A549 (cell line): Measurements from ENCODE around the gene HSPA8. TPM values are rescaled to one million over a fixed set of nuclear protein-coding genes. Genes with fewer than 3 reads are reported as not detected.
A peak's percentile ranks its signal among the peaks of the same experiment; 100 is the strongest.

Experiments
- ATAC-seq, 2 experiments: fragments of 200-7000 bp in 1 of 2; fragments of >200 bp in 1 of 2; cut with Nextera tagmentation in 1 of 2; cut with Tn5 transposase in 1 of 2; 3 replicates each; pipeline versions ENCODE4 v1.8.0 to v1.9.1; 2018 to 2020; ENCODE audit warnings: mild to moderate bottlenecking in 1 of 2, moderate library complexity in 1 of 2
- CTCF ChIA-PET: fragments of 300-600 bp; sonication (Branson Sonifier 250); formaldehyde crosslinking; extraction: SDS; loops from one replicate; lab custom pipeline; 2021; ENCODE audit warnings: antibody characterized with exemption, inconsistent platforms; lab: Yijun Ruan, JAX
- POLR2A ChIA-PET: fragments of 350-600 bp; formaldehyde crosslinking; extraction: SDS; loops from one replicate; lab custom pipeline; 2021; ENCODE audit warnings: antibody characterized with exemption, inconsistent platforms; lab: Yijun Ruan, JAX
- DNase-seq, 2 experiments: peaks; one replicate each; pipeline versions ENCODE4 v3.0.0 to v3.0.0-alpha.2; 2011 to 2016; ENCODE audit warnings: low read depth in 1 of 2, low spot score in 1 of 2
- FAIRE-seq: peaks from 2 replicates; lab custom pipeline; 2011; peaks lifted over from hg19 to GRCh38; lab: Jason Lieb, UNC
- H3K27ac ChIP-seq, 2 experiments: fragments of >200 bp; sonication (Bioruptor Twin); formaldehyde crosslinking; 3 replicates each; pipeline ENCODE4 v1.5.1; 2016 to 2017
- H3K4me1 ChIP-seq: fragments of >200 bp; sonication (Bioruptor Twin); formaldehyde crosslinking; 3 replicates; pipeline ENCODE4 v1.6.1; 2016
- H3K4me2 ChIP-seq: fragments of >200 bp; sonication (Bioruptor Twin); formaldehyde crosslinking; 3 replicates; pipeline ENCODE4 v1.6.1; 2016
- H3K4me3 ChIP-seq: fragments of >200 bp; sonication (Bioruptor Twin); formaldehyde crosslinking; 3 replicates; pipeline ENCODE4 v1.5.1; 2016
- H3K9me3 ChIP-seq: fragments of >200 bp; sonication (Bioruptor Twin); formaldehyde crosslinking; 3 replicates; pipeline ENCODE4 v1.6.1; 2016
- CBX8 ChIP-seq: fragments of 200-600 bp; sonication (generic); IDR thresholded peaks from 2 replicates; pipeline ENCODE4 v1.6.1; 2016
- CEBPB ChIP-seq, 2 experiments: fragments of >200 bp in 1 of 2; sonication (Bioruptor Twin) in 1 of 2; formaldehyde crosslinking in 1 of 2; IDR thresholded peaks; 2 replicates each; pipeline ENCODE4 v1.6.1; 2012 to 2016
- CHD2 ChIP-seq: fragments of 150-350 bp; IDR thresholded peaks from 2 replicates; pipeline ENCODE4 v1.6.1; 2014; ENCODE audit warnings: low read length; ENCODE audit not compliant: partially characterized antibody
- EHF ChIP-seq: fragments of 250-450 bp; sonication (Bioruptor Pico); IDR thresholded peaks from 2 replicates; pipeline ENCODE4 v1.5.0; 2020; ENCODE audit warnings: mild to moderate bottlenecking
- EHMT2 ChIP-seq: fragments of 200-600 bp; sonication (generic); IDR thresholded peaks from 2 replicates; pipeline ENCODE4 v1.6.1; 2016; ENCODE audit warnings: antibody characterized with exemption, low read depth, mild to moderate bottlenecking, moderate library complexity
- FOSB ChIP-seq: fragments of 250-450 bp; sonication (Bioruptor Pico); IDR thresholded peaks from 2 replicates; pipeline ENCODE4 v1.5.0; 2020; ENCODE audit warnings: mild to moderate bottlenecking, moderate library complexity
- FOSL2 ChIP-seq, 2 experiments: fragments of 450-650 bp in 1 of 2; fragments of >200 bp in 1 of 2; sonication (Bioruptor Twin) in 1 of 2; formaldehyde crosslinking; IDR thresholded peaks; 2 replicates each; pipeline versions ENCODE4 v1.5.0 to v1.6.1; 2016 to 2020; ENCODE audit warnings: mild to moderate bottlenecking in 1 of 2, moderate library complexity in 1 of 2
- HDAC2 ChIP-seq: fragments of 200-600 bp; sonication (generic); IDR thresholded peaks from 2 replicates; pipeline ENCODE4 v1.6.1; 2016
- HEYL ChIP-seq: fragments of 250-450 bp; sonication (Bioruptor Pico); IDR thresholded peaks from 2 replicates; pipeline ENCODE4 v1.8.0; 2021; ENCODE audit warnings: mild to moderate bottlenecking, moderate library complexity
- HOXB5 ChIP-seq: fragments of 250-450 bp; sonication (Bioruptor Pico); IDR thresholded peaks from 2 replicates; pipeline ENCODE4 v1.5.0; 2020; ENCODE audit warnings: mild to moderate bottlenecking, moderate library complexity
- KDM1A ChIP-seq: fragments of 200-600 bp; sonication (generic); IDR thresholded peaks from 2 replicates; pipeline ENCODE4 v1.6.1; 2016; ENCODE audit warnings: low read depth, mild to moderate bottlenecking
- MAFK ChIP-seq: fragments of 450-650 bp; IDR thresholded peaks from 2 replicates; pipeline ENCODE4 v1.6.1; 2014; ENCODE audit not compliant: partially characterized antibody
- NPAS2 ChIP-seq: fragments of 250-450 bp; sonication (Bioruptor Pico); IDR thresholded peaks from 2 replicates; pipeline ENCODE4 v1.8.0; 2022; ENCODE audit warnings: mild to moderate bottlenecking, moderate library complexity, borderline replicate concordance
- NR3C1 ChIP-seq: fragments of >200 bp; sonication (Bioruptor Twin); formaldehyde crosslinking; IDR thresholded peaks from 3 replicates; pipeline ENCODE4 v1.6.1; 2017
- POLR2AphosphoS2 ChIP-seq: conservative IDR thresholded peaks from 2 replicates; pipeline ENCODE4 v1.6.1; 2012; ENCODE audit warnings: low read length, improper control_type of control experiment, inconsistent platforms
- RARB ChIP-seq: fragments of 250-450 bp; sonication (Bioruptor Pico); IDR thresholded peaks from 2 replicates; pipeline ENCODE4 v1.8.0; 2021; ENCODE audit warnings: mild to moderate bottlenecking, moderate library complexity
- SMC3 ChIP-seq: fragments of >200 bp; sonication (Bioruptor Twin); formaldehyde crosslinking; IDR thresholded peaks from 3 replicates; pipeline ENCODE4 v1.6.1; 2018; ENCODE audit warnings: inconsistent platforms
- WGBS: methylation state at CpG from one replicate; pipeline ENCODE4 v1.1.6; 2017; ENCODE audit errors: missing lambda C conversion rate; 5-methylcytosine and 5-hydroxymethylcytosine counted together
- polyA plus RNA-seq, 4 experiments: library from polyadenylated mRNA; depleted of rRNA in 3 of 4; stranded (reverse); fragments of >200 nt; fragmentation: RNase III in 1 of 4; extraction: RNeasy Plus Mini Kit Qiagen cat#74134 plus additional on column Dnase treatment in 1 of 4; gene quantifications; 2 replicates in 3 of 4; 3 replicates in 1 of 4; pipeline ENCODE4 v1.2.3, GENCODE V29; 2011 to 2017
- TF ChIP-seq, protein P1 (sequence below): fragments of 450-650 bp; IDR thresholded peaks from 2 replicates; pipeline ENCODE4 v1.6.1; 2014; ENCODE audit warnings: antibody characterized with exemption
- TF ChIP-seq, protein P2 (sequence below): IDR thresholded peaks from 2 replicates; pipeline ENCODE4 v1.6.1; 2012
- TF ChIP-seq, protein P3 (sequence below): fragments of >200 bp; sonication (Bioruptor Twin); formaldehyde crosslinking; IDR thresholded peaks from 2 replicates; pipeline ENCODE4 v1.6.1; 2016
- TF ChIP-seq, protein P4 (sequence below): fragments of 200-600 bp; sonication (generic); IDR thresholded peaks from 2 replicates; pipeline ENCODE4 v1.6.1; 2016; ENCODE audit warnings: antibody characterized with exemption, mild to moderate bottlenecking, moderate library complexity
- TF ChIP-seq, protein P5 (sequence below): IDR thresholded peaks from 2 replicates; pipeline ENCODE4 v1.6.1; 2012; ENCODE audit warnings: low read depth, borderline replicate concordance

Gene HSPA8
- polyA plus RNA-seq, 2 of the 4 experiments (the other 2 are of a cell fraction), result 1,869 to 2,091 TPM

DNA sequence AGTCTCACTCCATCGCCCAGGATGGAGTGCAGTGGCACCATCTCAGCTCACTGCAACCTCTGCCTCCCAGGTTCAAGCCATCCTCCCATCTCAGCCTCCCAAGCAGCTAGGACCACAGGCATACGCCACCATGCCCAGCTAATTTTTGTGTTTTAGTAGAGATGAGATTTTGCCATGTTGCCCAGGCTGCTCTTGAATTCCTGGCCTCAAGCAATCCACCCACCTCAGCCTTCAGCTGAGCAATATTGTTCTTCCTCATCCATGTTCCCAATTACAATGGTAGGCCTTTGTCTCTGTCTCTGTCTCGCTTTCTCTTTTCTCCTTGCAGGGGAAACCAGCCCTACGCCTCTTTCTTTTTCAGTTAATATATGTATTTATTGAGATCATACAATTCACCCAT lies 10.3 kb downstream of the HSPA8 start:
- ChIA-PET POLR2A (no interaction called here), CTCF (no interaction called here)
- H3K4me2 ChIP-seq, result no peak overlapping the region
- no peaks in the 10 kb centered on the region for H3K9me3 ChIP-seq
- ATAC-seq (peak in 1 of 2 experiments; percentile 7; a peak in 3 of 6 replicates), DNase-seq (no peak), FAIRE-seq (no peak)
- 95% methylated on average over 4 of the region's 4 CpGs for WGBS
- no peak overlapping the region for H3K27ac ChIP-seq
- no peak overlapping the region for H3K4me3 ChIP-seq
- H3K4me1 ChIP-seq, result peaks cover 16% of the 10 kb centered on the region
- TF ChIP-seq, protein P1, sequence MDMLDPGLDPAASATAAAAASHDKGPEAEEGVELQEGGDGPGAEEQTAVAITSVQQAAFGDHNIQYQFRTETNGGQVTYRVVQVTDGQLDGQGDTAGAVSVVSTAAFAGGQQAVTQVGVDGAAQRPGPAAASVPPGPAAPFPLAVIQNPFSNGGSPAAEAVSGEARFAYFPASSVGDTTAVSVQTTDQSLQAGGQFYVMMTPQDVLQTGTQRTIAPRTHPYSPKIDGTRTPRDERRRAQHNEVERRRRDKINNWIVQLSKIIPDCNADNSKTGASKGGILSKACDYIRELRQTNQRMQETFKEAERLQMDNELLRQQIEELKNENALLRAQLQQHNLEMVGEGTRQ, result no peak
- TF ChIP-seq FOSB (CRISPR knock-in tag), result peak; percentile 51; the same call in 1 of the 2 replicates

DNA sequence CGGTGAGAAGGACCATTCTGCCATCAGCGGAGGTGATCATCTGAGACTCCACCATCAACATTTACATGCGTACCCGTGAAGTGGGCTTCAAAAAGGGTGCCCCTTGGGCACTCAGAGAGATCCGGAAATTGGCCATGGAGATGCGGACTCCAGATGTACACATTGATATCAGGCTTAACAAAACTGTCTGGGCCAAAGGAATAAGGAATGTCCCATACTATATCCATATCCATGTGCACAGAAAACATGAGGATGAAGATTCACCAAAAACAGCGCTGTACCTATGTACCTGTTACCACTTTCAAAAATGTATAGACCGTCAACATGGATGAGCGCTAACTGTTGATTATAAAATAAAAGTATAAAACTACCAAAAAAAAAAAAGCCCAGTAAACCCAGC lies 10.8 kb downstream of the HSPA8 start:
- H3K4me2 ChIP-seq, result no peak overlapping the region
- H3K4me3 ChIP-seq, result no peak overlapping the region
- peak in 1 of 2 experiments; percentile 2; a peak in 2 of 6 replicates for ATAC-seq
- no peaks in the 10 kb centered on the region for H3K9me3 ChIP-seq
- CTCF ChIA-PET, result no interaction called here
- TF ChIP-seq, protein P2, sequence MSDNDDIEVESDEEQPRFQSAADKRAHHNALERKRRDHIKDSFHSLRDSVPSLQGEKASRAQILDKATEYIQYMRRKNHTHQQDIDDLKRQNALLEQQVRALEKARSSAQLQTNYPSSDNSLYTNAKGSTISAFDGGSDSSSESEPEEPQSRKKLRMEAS, result no peak
- TF ChIP-seq, protein P3, sequence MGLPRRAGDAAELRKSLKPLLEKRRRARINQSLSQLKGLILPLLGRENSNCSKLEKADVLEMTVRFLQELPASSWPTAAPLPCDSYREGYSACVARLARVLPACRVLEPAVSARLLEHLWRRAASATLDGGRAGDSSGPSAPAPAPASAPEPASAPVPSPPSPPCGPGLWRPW, result no peak
- TF ChIP-seq SMC3 (no peak), MAFK (no peak), HOXB5 (CRISPR knock-in tag) (no peak), FOSL2 (IDR thresholded peaks at IDR 0.05) (no peak), FOSL2 (CRISPR knock-in tag; IDR thresholded peaks at IDR 0.05) (no peak), EHMT2 (no peak), EHF (CRISPR knock-in tag) (no peak), CEBPB (IDR thresholded peaks at IDR 0.05) (no peak), NR3C1 (no peak), CBX8 (no peak), HEYL (CRISPR knock-in tag) (no peak), RARB (no peak), NPAS2 (CRISPR knock-in tag) (no peak), KDM1A (no peak), POLR2AphosphoS2 (no peak), HDAC2 (no peak), CHD2 (no peak)
- TF ChIP-seq, protein P4, sequence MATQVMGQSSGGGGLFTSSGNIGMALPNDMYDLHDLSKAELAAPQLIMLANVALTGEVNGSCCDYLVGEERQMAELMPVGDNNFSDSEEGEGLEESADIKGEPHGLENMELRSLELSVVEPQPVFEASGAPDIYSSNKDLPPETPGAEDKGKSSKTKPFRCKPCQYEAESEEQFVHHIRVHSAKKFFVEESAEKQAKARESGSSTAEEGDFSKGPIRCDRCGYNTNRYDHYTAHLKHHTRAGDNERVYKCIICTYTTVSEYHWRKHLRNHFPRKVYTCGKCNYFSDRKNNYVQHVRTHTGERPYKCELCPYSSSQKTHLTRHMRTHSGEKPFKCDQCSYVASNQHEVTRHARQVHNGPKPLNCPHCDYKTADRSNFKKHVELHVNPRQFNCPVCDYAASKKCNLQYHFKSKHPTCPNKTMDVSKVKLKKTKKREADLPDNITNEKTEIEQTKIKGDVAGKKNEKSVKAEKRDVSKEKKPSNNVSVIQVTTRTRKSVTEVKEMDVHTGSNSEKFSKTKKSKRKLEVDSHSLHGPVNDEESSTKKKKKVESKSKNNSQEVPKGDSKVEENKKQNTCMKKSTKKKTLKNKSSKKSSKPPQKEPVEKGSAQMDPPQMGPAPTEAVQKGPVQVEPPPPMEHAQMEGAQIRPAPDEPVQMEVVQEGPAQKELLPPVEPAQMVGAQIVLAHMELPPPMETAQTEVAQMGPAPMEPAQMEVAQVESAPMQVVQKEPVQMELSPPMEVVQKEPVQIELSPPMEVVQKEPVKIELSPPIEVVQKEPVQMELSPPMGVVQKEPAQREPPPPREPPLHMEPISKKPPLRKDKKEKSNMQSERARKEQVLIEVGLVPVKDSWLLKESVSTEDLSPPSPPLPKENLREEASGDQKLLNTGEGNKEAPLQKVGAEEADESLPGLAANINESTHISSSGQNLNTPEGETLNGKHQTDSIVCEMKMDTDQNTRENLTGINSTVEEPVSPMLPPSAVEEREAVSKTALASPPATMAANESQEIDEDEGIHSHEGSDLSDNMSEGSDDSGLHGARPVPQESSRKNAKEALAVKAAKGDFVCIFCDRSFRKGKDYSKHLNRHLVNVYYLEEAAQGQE, result no peak
- TF ChIP-seq, protein P5, sequence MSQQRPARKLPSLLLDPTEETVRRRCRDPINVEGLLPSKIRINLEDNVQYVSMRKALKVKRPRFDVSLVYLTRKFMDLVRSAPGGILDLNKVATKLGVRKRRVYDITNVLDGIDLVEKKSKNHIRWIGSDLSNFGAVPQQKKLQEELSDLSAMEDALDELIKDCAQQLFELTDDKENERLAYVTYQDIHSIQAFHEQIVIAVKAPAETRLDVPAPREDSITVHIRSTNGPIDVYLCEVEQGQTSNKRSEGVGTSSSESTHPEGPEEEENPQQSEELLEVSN, result no peak
- no peak for FAIRE-seq
- POLR2A ChIA-PET, result no interaction called here
- 95% methylated on average over 9 of the region's 9 CpGs for WGBS
- H3K4me1 ChIP-seq, result peaks cover 11% of the 10 kb centered on the region
- no peak for DNase-seq
- no peak overlapping the region for H3K27ac ChIP-seq
